ENCODE measurements around the gene ADCY9.

DNA sequence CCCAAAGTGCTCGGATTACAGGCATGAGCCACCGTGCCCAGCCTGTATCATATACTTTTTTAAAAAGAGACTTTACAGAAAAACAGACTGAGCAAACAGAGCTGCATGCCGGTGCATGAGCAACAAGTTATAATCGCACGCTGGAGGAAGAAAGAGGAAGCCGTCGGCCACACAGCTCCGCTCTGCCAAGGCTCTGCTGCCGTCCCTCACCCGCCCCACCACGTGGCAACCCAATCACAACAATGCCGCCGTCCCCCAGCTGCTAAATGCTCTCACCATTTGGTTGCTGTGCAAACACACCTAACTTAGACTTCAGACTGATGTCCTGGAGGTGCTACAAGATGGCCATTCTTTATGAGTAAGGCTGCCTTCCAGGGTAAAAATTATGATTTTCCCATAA lies 83.5 kb downstream of the ADCY9 start:
- TF ChIP-seq, protein P1, sequence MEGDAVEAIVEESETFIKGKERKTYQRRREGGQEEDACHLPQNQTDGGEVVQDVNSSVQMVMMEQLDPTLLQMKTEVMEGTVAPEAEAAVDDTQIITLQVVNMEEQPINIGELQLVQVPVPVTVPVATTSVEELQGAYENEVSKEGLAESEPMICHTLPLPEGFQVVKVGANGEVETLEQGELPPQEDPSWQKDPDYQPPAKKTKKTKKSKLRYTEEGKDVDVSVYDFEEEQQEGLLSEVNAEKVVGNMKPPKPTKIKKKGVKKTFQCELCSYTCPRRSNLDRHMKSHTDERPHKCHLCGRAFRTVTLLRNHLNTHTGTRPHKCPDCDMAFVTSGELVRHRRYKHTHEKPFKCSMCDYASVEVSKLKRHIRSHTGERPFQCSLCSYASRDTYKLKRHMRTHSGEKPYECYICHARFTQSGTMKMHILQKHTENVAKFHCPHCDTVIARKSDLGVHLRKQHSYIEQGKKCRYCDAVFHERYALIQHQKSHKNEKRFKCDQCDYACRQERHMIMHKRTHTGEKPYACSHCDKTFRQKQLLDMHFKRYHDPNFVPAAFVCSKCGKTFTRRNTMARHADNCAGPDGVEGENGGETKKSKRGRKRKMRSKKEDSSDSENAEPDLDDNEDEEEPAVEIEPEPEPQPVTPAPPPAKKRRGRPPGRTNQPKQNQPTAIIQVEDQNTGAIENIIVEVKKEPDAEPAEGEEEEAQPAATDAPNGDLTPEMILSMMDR (IDR thresholded peaks at IDR 0.05; ENCODE audit: low read depth, low read length, poor library complexity, severe bottlenecking): no peak
- TF ChIP-seq EZH2phosphoT487 (IDR thresholded peaks at IDR 0.05; ENCODE audit: borderline replicate concordance, low read length): no peak

Measured in DOHH2 (cell line).